HepG2 (cell line): ENCODE results near the gene NAALADL1. TPM values are rescaled to one million over a fixed set of nuclear protein-coding genes. Genes with fewer than 3 reads are reported as not detected.

ENCODE experiments used
- DMTF1 ChIP-seq: sonication (generic); formaldehyde crosslinking; IDR thresholded peaks from 2 replicates; pipeline ENCODE4 v1.4.0; 2020; ENCODE audit warnings: mild to moderate bottlenecking, missing genetic modification reagents
- EP300 ChIP-seq, 3 experiments: sonication (generic) in 1 of 3; formaldehyde crosslinking in 1 of 3; IDR thresholded peaks; 2 replicates each; pipeline versions ENCODE4 v1.5.1 to v1.6.1; 2011 to 2020; ENCODE audit warnings: low read depth in 2 of 3, low read length in 2 of 3, borderline replicate concordance in 1 of 3, improper control_type of control experiment in 1 of 3, mild to moderate bottlenecking in 1 of 3, missing genetic modification reagents in 1 of 3, moderate library complexity in 1 of 3
- FLYWCH1 ChIP-seq: sonication (generic); formaldehyde crosslinking; IDR thresholded peaks from 2 replicates; pipeline ENCODE4 v1.8.1; 2023; ENCODE audit warnings: mild to moderate bottlenecking, missing genetic modification reagents
- FOXO1 ChIP-seq: sonication (generic); formaldehyde crosslinking; IDR thresholded peaks from 2 replicates; pipeline ENCODE4 v1.4.0; 2020; ENCODE audit warnings: missing genetic modification reagents
- GFI1 ChIP-seq: sonication (generic); formaldehyde crosslinking; IDR thresholded peaks from 2 replicates; pipeline ENCODE4 v1.5.0; 2020; ENCODE audit warnings: missing genetic modification reagents, mild to moderate bottlenecking, borderline replicate concordance
- GTF3A ChIP-seq: sonication (generic); formaldehyde crosslinking; conservative IDR thresholded peaks from 2 replicates; pipeline ENCODE4 v1.4.0; 2020; ENCODE audit warnings: mild to moderate bottlenecking, missing genetic modification reagents
- HNRNPUL1 ChIP-seq: fragments of 200-400 bp; formaldehyde crosslinking; IDR thresholded peaks from 2 replicates; pipeline ENCODE4 v1.6.1; 2017; ENCODE audit warnings: low read depth, mild to moderate bottlenecking, low read length, moderate library complexity
- MIER2 ChIP-seq: IDR thresholded peaks from 2 replicates; pipeline ENCODE4 v1.6.1; 2016; ENCODE audit warnings: missing biosample characterization, missing genetic modification reagents
- SKI ChIP-seq: fragments of 450-650 bp; IDR thresholded peaks from one replicate; pipeline ENCODE4 v1.6.1; 2018; ENCODE audit warnings: mild to moderate bottlenecking; ENCODE audit not compliant: partially characterized antibody
- ZBTB26 ChIP-seq: IDR thresholded peaks from 2 replicates; pipeline ENCODE4 v1.6.1; 2016; ENCODE audit warnings: missing compliant biosample characterization, missing genetic modification reagents, borderline replicate concordance
- ZBTB34 ChIP-seq: sonication (generic); formaldehyde crosslinking; IDR thresholded peaks from 2 replicates; pipeline ENCODE4 v1.8.0; 2022; ENCODE audit warnings: mild to moderate bottlenecking, missing genetic modification reagents
- ZNF101 ChIP-seq: sonication (generic); formaldehyde crosslinking; IDR thresholded peaks from 2 replicates; pipeline ENCODE4 v1.4.0; 2020; ENCODE audit warnings: mild to moderate bottlenecking, low read depth, missing genetic modification reagents, borderline replicate concordance
- ZNF484 ChIP-seq: sonication (generic); formaldehyde crosslinking; IDR thresholded peaks from 2 replicates; pipeline ENCODE4 v1.5.1; 2020; ENCODE audit warnings: mild to moderate bottlenecking, low read depth, missing genetic modification reagents, borderline replicate concordance
- ZNF703 ChIP-seq: sonication (generic); formaldehyde crosslinking; IDR thresholded peaks from 2 replicates; pipeline ENCODE4 v1.5.1; 2020; ENCODE audit warnings: missing genetic modification reagents, mild to moderate bottlenecking, moderate library complexity, borderline replicate concordance
- ZNF800 ChIP-seq: sonication (generic); formaldehyde crosslinking; IDR thresholded peaks from 2 replicates; pipeline ENCODE4 v1.4.0; 2020; ENCODE audit warnings: missing genetic modification reagents
- ZSCAN22 ChIP-seq: sonication (generic); formaldehyde crosslinking; IDR thresholded peaks from 2 replicates; pipeline ENCODE4 v1.4.0; 2020; ENCODE audit warnings: mild to moderate bottlenecking, missing genetic modification reagents
- ZSCAN30 ChIP-seq: sonication (generic); formaldehyde crosslinking; IDR thresholded peaks from 2 replicates; pipeline ENCODE4 v1.5.0; 2020; ENCODE audit warnings: mild to moderate bottlenecking, missing genetic modification reagents
- polyA plus RNA-seq, 8 experiments: library from polyadenylated mRNA; depleted of rRNA in 3 of 8; stranded (reverse) in 7 of 8; unstranded in 1 of 8; fragments of >200 nt; fragmentation: Illumina TruSeq in 4 of 8; extraction: Trizol in 4 of 8; gene quantifications; 2 replicates each; pipeline versions ENCODE4 v1.2.1 to v1.2.3, GENCODE V29; 2011 to 2016; ENCODE audit warnings: low read depth in 4 of 8, missing spikeins in 1 of 8, mixed read lengths in 1 of 8; ENCODE audit not compliant: insufficient read depth in 1 of 8
- total RNA-seq, 5 experiments: library from RNA; depleted of rRNA; stranded (reverse); fragments of >200 nt; fragmentation: Illumina TruSeq; extraction: Trizol; gene quantifications; 2 replicates each; pipeline ENCODE4 v1.2.3, GENCODE V29; 2016; ENCODE audit warnings: low read depth in 1 of 5
- TF ChIP-seq, protein P1 (sequence below): sonication (generic); formaldehyde crosslinking; IDR thresholded peaks from 2 replicates; pipeline ENCODE4 v1.5.0; 2020; ENCODE audit warnings: mild to moderate bottlenecking, missing genetic modification reagents

Gene NAALADL1
- total and polyA plus RNA-seq, 2 of the 13 experiments (the other 11 are each of a cell fraction or from before 2014, with no cell fraction given), result 9.3 to 33.9 TPM

GRCh38 chr11:65027213-65028067 lies 30.9 kb downstream of the NAALADL1 start, which contains the start of gene SNX15 (continued):
- 0 out of 2 replicates have a peak, but pooled peaks have one; percentile 36 for TF ChIP-seq ZNF800 (CRISPR knock-in tag)
- TF ChIP-seq ZNF101 (CRISPR knock-in tag), result no peak
- TF ChIP-seq FLYWCH1 (CRISPR knock-in tag), result no peak
- TF ChIP-seq ZNF703, result no peak
- no peak for TF ChIP-seq MIER2 (CRISPR knock-in tag)
- no peak for TF ChIP-seq ZBTB26 (CRISPR knock-in tag)
- TF ChIP-seq HNRNPUL1, result no peak
- TF ChIP-seq ZSCAN22 (CRISPR knock-in tag), result no peak
- TF ChIP-seq, protein P1, sequence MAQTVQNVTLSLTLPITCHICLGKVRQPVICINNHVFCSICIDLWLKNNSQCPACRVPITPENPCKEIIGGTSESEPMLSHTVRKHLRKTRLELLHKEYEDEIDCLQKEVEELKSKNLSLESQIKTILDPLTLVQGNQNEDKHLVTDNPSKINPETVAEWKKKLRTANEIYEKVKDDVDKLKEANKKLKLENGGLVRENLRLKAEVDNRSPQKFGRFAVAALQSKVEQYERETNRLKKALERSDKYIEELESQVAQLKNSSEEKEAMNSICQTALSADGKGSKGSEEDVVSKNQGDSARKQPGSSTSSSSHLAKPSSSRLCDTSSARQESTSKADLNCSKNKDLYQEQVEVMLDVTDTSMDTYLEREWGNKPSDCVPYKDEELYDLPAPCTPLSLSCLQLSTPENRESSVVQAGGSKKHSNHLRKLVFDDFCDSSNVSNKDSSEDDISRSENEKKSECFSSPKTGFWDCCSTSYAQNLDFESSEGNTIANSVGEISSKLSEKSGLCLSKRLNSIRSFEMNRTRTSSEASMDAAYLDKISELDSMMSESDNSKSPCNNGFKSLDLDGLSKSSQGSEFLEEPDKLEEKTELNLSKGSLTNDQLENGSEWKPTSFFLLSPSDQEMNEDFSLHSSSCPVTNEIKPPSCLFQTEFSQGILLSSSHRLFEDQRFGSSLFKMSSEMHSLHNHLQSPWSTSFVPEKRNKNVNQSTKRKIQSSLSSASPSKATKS (CRISPR knock-in tag), result no peak
- TF ChIP-seq ZSCAN30, result no peak
- TF ChIP-seq EP300 (IDR thresholded peaks at IDR 0.05; ENCODE audit: low read depth in 2 of 2, low read length in 2 of 2), result no peak
- TF ChIP-seq EP300 (CRISPR knock-in tag; IDR thresholded peaks at IDR 0.05; ENCODE audit: borderline replicate concordance), result no peak
- TF ChIP-seq DMTF1 (CRISPR knock-in tag), result no peak
- TF ChIP-seq ZBTB34 (CRISPR knock-in tag), result no peak
- no peak for TF ChIP-seq ZNF484
- no peak for TF ChIP-seq GFI1
- TF ChIP-seq GTF3A (CRISPR knock-in tag), result no peak
- peak; percentile 20 for TF ChIP-seq SKI
- no peak for TF ChIP-seq FOXO1
